GM12891 (cell line): ENCODE data around the gene HOXD3.

ENCODE experiments used
- PAX5 ChIP-seq: IDR thresholded peaks from 2 replicates; pipeline ENCODE4 v1.6.1; 2011; ENCODE audit warnings: low read length, moderate library complexity, mild to moderate bottlenecking; ENCODE audit not compliant: insufficient read depth, severe bottlenecking
- POLR2A ChIP-seq: IDR thresholded peaks from 2 replicates; pipeline ENCODE4 v1.6.1; 2011; ENCODE audit warnings: low read depth, low read length, control low read depth
- POLR2AphosphoS5 ChIP-seq: IDR thresholded peaks from 2 replicates; pipeline ENCODE4 v1.6.1; 2011; ENCODE audit warnings: low read depth, low read length, control low read depth
- POU2F2 ChIP-seq: IDR thresholded peaks from 2 replicates; pipeline ENCODE4 v1.6.1; 2011; ENCODE audit warnings: low read depth, mild to moderate bottlenecking, control low read depth, low read length, moderate library complexity
- SPI1 ChIP-seq: IDR thresholded peaks from 2 replicates; pipeline ENCODE4 v1.6.1; 2011; ENCODE audit warnings: low read depth, low read length, control low read depth
- TAF1 ChIP-seq: IDR thresholded peaks from 2 replicates; pipeline ENCODE4 v1.6.1; 2011; ENCODE audit warnings: low read depth, low read length, control low read depth

DNA sequence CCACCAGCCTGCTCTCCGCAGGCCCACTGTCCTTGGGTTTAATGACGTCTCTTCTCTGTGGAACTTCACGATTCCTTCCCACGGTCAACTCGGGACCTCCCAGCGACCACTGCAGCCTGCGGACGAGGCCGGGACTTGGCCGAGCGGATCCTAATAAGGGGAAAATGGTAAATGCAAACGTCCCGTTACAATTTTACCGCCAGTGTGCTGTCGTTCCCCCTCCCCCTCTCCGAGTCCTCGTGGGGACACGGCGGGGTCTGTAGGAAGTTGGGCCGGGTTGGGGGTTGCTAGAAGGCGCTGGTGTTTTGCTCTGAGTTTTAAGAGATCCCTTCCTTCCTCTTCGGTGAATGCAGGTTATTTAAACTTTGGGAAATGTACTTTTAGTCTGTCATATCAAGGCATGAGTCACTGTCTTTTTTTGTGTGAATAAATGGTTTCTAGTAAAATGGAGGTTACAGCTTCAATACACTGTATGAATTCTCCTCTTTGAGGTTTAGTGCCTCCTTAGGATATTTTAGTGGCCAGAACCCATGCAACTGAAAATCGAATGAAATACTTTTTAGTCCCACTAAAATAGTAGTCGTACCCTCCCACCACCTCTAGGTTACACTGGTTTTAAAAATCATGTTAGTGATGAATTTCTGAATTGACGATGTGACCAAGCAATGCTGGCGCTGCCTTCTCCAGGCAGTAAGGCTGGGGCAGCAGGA lies 47.8 kb upstream of the HOXD3 start:
- no peak for TF ChIP-seq POLR2A
- TF ChIP-seq POLR2AphosphoS5: no peak
- no peak for TF ChIP-seq SPI1
- no peak for TF ChIP-seq TAF1
- TF ChIP-seq PAX5: no peak
- no peak for TF ChIP-seq POU2F2
